DND-41 (cell line): ENCODE data around the gene IL1R2.

Source experiments
- ATAC-seq: fragments of 200-7000 bp; cut with Tn5 transposase; 3 replicates; pipeline ENCODE4 v1.9.1; 2021; ENCODE audit warnings: low read depth; ENCODE audit not compliant: insufficient read depth
- DNase-seq: peaks from one replicate; pipeline ENCODE4 v3.0.0-alpha.2; 2020
- H2AFZ ChIP-seq: 2 replicates; pipeline ENCODE4 v1.6.0; 2012; ENCODE audit warnings: low read depth, low read length
- H3K27ac ChIP-seq: 2 replicates; pipeline ENCODE4 v1.5.1; 2012; ENCODE audit warnings: low read length, inconsistent platforms
- H3K27me3 ChIP-seq: fragments of 200-600 bp; sonication (generic); 2 replicates; pipeline ENCODE4 v1.6.0; 2012; ENCODE audit warnings: low read length, mild to moderate bottlenecking, inconsistent platforms; ENCODE audit not compliant: insufficient read depth, poor library complexity
- H3K36me3 ChIP-seq: 2 replicates; pipeline ENCODE4 v1.5.1; 2012; ENCODE audit warnings: low read length, inconsistent platforms; ENCODE audit not compliant: insufficient read depth
- H3K4me1 ChIP-seq: 2 replicates; pipeline ENCODE4 v1.5.1; 2012; ENCODE audit warnings: mild to moderate bottlenecking, low read length; ENCODE audit not compliant: insufficient read depth
- H3K4me2 ChIP-seq: 2 replicates; pipeline ENCODE4 v1.6.0; 2012; ENCODE audit warnings: mild to moderate bottlenecking, moderate library complexity, low read length, inconsistent platforms; ENCODE audit not compliant: insufficient read depth
- H3K4me3 ChIP-seq, 2 experiments: fragments of 200-600 bp in 1 of 2; shearing (Covaris generic) in 1 of 2; 2 replicates each; pipeline ENCODE4 v1.5.1; 2012 to 2016; ENCODE audit warnings: inconsistent platforms in 2 of 2, low read length in 2 of 2, mild to moderate bottlenecking in 2 of 2, low read depth in 1 of 2, moderate library complexity in 1 of 2
- H3K79me2 ChIP-seq: 2 replicates; pipeline ENCODE4 v1.6.0; 2012; ENCODE audit warnings: low read length, inconsistent platforms; ENCODE audit not compliant: insufficient read depth
- H3K9ac ChIP-seq: 2 replicates; pipeline ENCODE4 v1.6.0; 2012; ENCODE audit warnings: low read depth, mild to moderate bottlenecking, inconsistent platforms, low read length, moderate library complexity
- H3K9me3 ChIP-seq: 2 replicates; pipeline ENCODE4 v1.5.1; 2012; ENCODE audit warnings: low read length, moderate library complexity, mild to moderate bottlenecking, inconsistent platforms; ENCODE audit not compliant: insufficient read depth, severe bottlenecking
- H4K20me1 ChIP-seq: 2 replicates; pipeline ENCODE4 v1.6.0; 2012; ENCODE audit warnings: low read length; ENCODE audit not compliant: insufficient read depth
- EZH2 ChIP-seq: IDR thresholded peaks from 3 replicates; pipeline ENCODE4 v1.6.1; 2012; ENCODE audit warnings: borderline replicate concordance, low read depth, mild to moderate bottlenecking, moderate library complexity, low read length, inconsistent platforms; ENCODE audit not compliant: severe bottlenecking
- TF ChIP-seq, protein P1 (sequence below): IDR thresholded peaks from 2 replicates; pipeline ENCODE4 v1.5.1; 2012; ENCODE audit warnings: borderline replicate concordance, low read length, moderate library complexity, mild to moderate bottlenecking; ENCODE audit not compliant: poor library complexity, severe bottlenecking; ENCODE audit errors: extremely low read depth

IL1R2 gene

DNA sequence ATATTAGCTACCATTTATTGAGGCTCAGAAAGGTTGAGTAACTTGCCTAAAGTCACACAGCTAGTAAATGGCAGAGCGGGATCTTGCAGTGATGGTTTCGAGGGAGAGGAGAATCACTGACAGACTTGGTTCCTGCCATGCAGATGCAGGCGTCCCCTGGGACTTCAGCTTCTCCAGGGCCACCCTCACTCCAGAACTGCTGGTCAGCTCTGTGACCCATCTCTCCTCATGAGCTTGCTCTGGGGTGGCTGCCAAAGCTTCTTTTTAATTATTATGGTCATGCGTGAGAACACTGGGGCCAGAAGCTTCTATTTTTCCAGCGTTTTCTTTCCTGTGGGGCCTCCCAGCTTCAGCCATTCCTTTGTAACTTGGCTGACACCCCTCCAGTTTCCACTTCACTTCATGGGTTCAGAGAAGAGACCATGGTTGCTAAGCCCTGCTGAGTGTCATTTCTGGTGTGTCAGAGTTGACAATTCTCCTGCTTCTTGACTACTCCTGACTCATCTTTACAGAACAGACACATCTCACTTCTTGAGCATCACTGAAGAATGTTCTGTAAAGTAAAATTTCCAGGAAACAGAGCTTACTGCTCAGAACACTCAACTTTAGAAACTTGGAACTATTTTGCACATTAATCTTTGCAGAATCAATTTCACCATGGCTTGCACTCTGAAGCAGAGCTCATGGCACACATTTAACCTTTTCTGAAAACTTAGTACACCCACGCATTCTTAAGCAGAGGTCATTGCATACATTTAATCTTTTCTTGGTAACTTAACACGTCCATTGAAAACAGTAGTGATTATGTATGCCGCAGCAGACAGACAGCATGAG, 70.4 kb downstream of the IL1R2 start:
- Histone ChIP-seq H3K4me2 (no peak overlapping the region), H3K4me3 (no peak overlapping the region), H3K9ac (no peak overlapping the region), H3K27ac (no peak overlapping the region), H2AFZ (no peak overlapping the region), H3K79me2 (no peaks in the 10 kb centered on the region), H4K20me1 (no peaks in the 10 kb centered on the region), H3K4me1 (no peaks in the 10 kb centered on the region), H3K27me3 (peaks cover 3% of the 10 kb centered on the region), H3K36me3 (no peaks in the 10 kb centered on the region), H3K9me3 (no peaks in the 10 kb centered on the region)
- ATAC-seq (no peak), DNase-seq (no peak)
- TF ChIP-seq EZH2 = no peak
- TF ChIP-seq, protein P1, sequence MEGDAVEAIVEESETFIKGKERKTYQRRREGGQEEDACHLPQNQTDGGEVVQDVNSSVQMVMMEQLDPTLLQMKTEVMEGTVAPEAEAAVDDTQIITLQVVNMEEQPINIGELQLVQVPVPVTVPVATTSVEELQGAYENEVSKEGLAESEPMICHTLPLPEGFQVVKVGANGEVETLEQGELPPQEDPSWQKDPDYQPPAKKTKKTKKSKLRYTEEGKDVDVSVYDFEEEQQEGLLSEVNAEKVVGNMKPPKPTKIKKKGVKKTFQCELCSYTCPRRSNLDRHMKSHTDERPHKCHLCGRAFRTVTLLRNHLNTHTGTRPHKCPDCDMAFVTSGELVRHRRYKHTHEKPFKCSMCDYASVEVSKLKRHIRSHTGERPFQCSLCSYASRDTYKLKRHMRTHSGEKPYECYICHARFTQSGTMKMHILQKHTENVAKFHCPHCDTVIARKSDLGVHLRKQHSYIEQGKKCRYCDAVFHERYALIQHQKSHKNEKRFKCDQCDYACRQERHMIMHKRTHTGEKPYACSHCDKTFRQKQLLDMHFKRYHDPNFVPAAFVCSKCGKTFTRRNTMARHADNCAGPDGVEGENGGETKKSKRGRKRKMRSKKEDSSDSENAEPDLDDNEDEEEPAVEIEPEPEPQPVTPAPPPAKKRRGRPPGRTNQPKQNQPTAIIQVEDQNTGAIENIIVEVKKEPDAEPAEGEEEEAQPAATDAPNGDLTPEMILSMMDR = no peak

DNA sequence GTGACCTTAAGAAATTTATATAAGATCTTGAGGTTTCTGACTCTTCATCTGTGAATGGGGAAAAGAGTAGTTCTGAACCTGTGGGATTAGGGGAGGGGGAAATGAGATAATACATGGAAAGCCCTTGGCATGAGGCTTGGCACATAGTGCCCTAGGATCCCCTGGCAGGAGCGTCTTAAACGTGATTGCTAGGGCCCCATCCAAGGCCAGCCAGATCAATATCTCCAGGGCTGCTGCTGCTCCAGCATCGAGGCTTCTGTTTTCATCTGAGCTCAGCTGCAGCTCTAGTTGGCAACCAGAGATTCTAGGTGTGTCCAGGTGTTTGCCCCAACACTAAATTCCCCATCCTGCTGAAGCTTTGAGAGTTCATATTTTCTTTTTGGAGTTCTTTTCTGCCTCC, 71.0 kb downstream of the IL1R2 start:
- H3K36me3 ChIP-seq = no peaks in the 10 kb centered on the region
- TF ChIP-seq, protein P1 = no peak
- no peak for TF ChIP-seq EZH2
- no peak for DNase-seq
- H4K20me1 ChIP-seq = no peaks in the 10 kb centered on the region
- no peak overlapping the region for H3K27ac ChIP-seq
- peaks cover 3% of the 10 kb centered on the region for H3K27me3 ChIP-seq
- H3K79me2 ChIP-seq = no peaks in the 10 kb centered on the region
- no peaks in the 10 kb centered on the region for H3K9me3 ChIP-seq
- no peak for ATAC-seq
- no peak overlapping the region for H3K9ac ChIP-seq
- H3K4me3 ChIP-seq = no peak overlapping the region
- no peak overlapping the region for H2AFZ ChIP-seq
- no peaks in the 10 kb centered on the region for H3K4me1 ChIP-seq
- H3K4me2 ChIP-seq = no peak overlapping the region

DNA sequence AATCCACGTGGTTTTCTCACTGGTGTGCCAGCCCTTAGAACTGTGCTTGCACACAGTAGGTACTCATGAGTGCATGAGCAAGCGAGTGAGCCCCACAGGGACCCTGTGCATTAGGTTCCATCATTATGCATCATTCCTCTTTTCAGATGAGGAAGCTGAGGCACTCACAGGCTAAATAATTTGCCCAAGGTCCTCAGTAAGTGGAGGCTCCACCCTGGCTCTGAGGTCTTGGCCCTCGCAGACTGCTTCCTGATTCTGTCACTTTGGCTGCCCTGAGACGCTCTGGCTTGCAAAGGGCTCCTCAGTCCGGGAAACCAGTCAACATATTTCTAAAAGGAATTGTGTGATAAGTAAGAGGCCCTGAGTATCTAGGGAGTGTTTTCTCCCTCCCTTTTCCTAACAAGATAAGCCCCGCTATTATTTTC, 71.7 kb downstream of the IL1R2 start:
- Histone ChIP-seq H3K4me2 (no peak overlapping the region), H3K9me3 (no peaks in the 10 kb centered on the region), H3K27me3 (peaks cover 3% of the 10 kb centered on the region), H2AFZ (no peak overlapping the region), H3K9ac (no peak overlapping the region), H4K20me1 (no peaks in the 10 kb centered on the region), H3K79me2 (no peaks in the 10 kb centered on the region), H3K4me1 (no peaks in the 10 kb centered on the region), H3K36me3 (no peaks in the 10 kb centered on the region), H3K4me3 (no peak overlapping the region), H3K27ac (no peak overlapping the region)
- DNase-seq = no peak
- TF ChIP-seq, protein P1 = no peak
- no peak for TF ChIP-seq EZH2
- ATAC-seq = no peak
